CD4-positive, alpha-beta memory T cell (primary cell): ENCODE measurements around the gene FGB. TPM values are rescaled to one million over a fixed set of nuclear protein-coding genes. Genes with fewer than 3 reads are reported as not detected.
"Not testable (repeated sequence)": the region's sequence is repeated elsewhere in the genome, so short reads cannot be mapped to it uniquely, and the experiment has no call there.

ENCODE experiments used
- CTCF ChIA-PET: fragments of 350-600 bp; sonication (Branson Sonifier 250); formaldehyde crosslinking; loops from one replicate; lab custom pipeline; 2021; ENCODE audit warnings: inconsistent platforms; ENCODE audit not compliant: partially characterized antibody; lab: Charles Lee
- POLR2A ChIA-PET: fragments of 350-600 bp; sonication (Branson Sonifier 250); formaldehyde crosslinking; loops from one replicate; lab custom pipeline; 2021; ENCODE audit not compliant: partially characterized antibody; lab: Charles Lee
- DNase-seq, 5 donors: peaks; one replicate each; pipeline versions ENCODE4 v3.0.0 to v3.0.0-alpha.2; 2020 to 2022; ENCODE audit warnings: mixed read lengths in 1 of 5
- H3K27ac ChIP-seq: one replicate; pipeline ENCODE4 v1.7.0; 2013; ENCODE audit warnings: low read depth, low read length
- H3K27me3 ChIP-seq: 2 replicates; pipeline ENCODE4 v1.7.0; 2013; ENCODE audit warnings: mild to moderate bottlenecking, low read length, moderate library complexity; ENCODE audit not compliant: insufficient read depth
- H3K36me3 ChIP-seq: 2 replicates; pipeline ENCODE4 v1.7.0; 2013; ENCODE audit warnings: mild to moderate bottlenecking, low read length, moderate library complexity; ENCODE audit not compliant: insufficient read depth
- H3K4me1 ChIP-seq: 2 replicates; pipeline ENCODE4 v1.7.0; 2013; ENCODE audit warnings: mild to moderate bottlenecking, low read length, moderate library complexity; ENCODE audit not compliant: insufficient read depth
- H3K4me3 ChIP-seq, 2 donors: one replicate each; pipeline ENCODE4 v1.7.0; 2013; ENCODE audit warnings: low read length in 2 of 2, mild to moderate bottlenecking in 1 of 2
- H3K9me3 ChIP-seq, 2 donors: one replicate each; pipeline ENCODE4 v1.7.0; 2013; ENCODE audit warnings: low read length in 2 of 2, control low read depth in 1 of 2; ENCODE audit not compliant: control insufficient read depth in 1 of 2
- H3K27ac Mint-ChIP-seq, 7 donors: one replicate each; pipeline ENCODE4 v1.8.0; 2020 to 2021; ENCODE audit warnings: mixed read lengths in 7 of 7, mild to moderate bottlenecking in 6 of 7, inconsistent platforms in 3 of 7, moderate library complexity in 3 of 7
- H3K27me3 Mint-ChIP-seq, 2 donors: one replicate each; pipeline ENCODE4 v1.8.0; 2020 to 2021; ENCODE audit warnings: mixed read lengths in 2 of 2
- H3K36me3 Mint-ChIP-seq, 2 donors: one replicate each; pipeline ENCODE4 v1.8.0; 2020 to 2021; ENCODE audit warnings: mixed read lengths in 2 of 2, inconsistent platforms in 1 of 2, mild to moderate bottlenecking in 1 of 2
- H3K4me1 Mint-ChIP-seq, 4 donors: one replicate each; pipeline ENCODE4 v1.8.0; 2020 to 2021; ENCODE audit warnings: mixed read lengths in 4 of 4, mild to moderate bottlenecking in 1 of 4
- H3K4me3 Mint-ChIP-seq, 8 donors: one replicate each; pipeline ENCODE4 v1.8.0; 2020 to 2021; ENCODE audit warnings: mixed read lengths in 8 of 8, mild to moderate bottlenecking in 7 of 8, moderate library complexity in 6 of 8, inconsistent platforms in 3 of 8
- H3K9me3 Mint-ChIP-seq, 8 donors: one replicate each; pipeline ENCODE4 v1.8.0; 2020 to 2021; ENCODE audit warnings: mixed read lengths in 8 of 8, mild to moderate bottlenecking in 5 of 8, inconsistent platforms in 3 of 8, moderate library complexity in 1 of 8
- intact Hi-C: fragments of 100-400 bp; cut with micrococcal nuclease; formaldehyde crosslinking; loops from one replicate; pipeline ENCODE4 v1.15.1; 2023
- polyA plus RNA-seq, 2 donors: library from polyadenylated mRNA; unstranded; fragments of 300-500 nt; fragmentation: Illumina TruSeq; gene quantifications; one replicate each; pipeline ENCODE4 v1.2.3, GENCODE V29; 2021
- total RNA-seq, 2 experiments: library from RNA; stranded (reverse); gene quantifications; one replicate each; pipeline ENCODE4 v1.2.3, GENCODE V29; 2021

Gene FGB
- total and polyA plus RNA-seq, 4 experiments from 2014 or later = not detected

DNA sequence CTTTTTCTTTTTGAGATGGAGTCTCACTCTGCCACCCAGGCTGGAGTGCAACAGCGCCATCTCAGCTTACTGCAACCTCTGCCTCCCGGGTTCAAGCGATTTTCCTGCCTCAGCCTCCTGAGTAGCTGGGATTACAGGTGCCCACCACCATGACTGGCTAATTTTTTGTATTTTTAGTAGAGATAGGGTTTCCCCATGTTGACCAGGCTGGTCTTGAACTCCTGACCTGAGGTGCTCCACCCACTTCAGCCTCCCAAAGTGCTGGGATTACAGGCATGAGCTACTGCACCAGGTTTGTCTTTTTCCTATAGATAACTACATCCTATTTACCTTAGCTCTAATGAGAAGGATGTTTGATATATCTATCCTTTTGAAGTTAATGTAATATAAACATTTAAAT lies 31.5 kb downstream of the FGB start:
- H3K4me3 ChIP-seq, H3K9me3 Mint-ChIP-seq, DNase-seq, H3K4me3 Mint-ChIP-seq, H3K27me3 ChIP-seq, H3K9me3 ChIP-seq, H3K36me3 Mint-ChIP-seq, POLR2A ChIA-PET, H3K4me1 ChIP-seq, H3K27ac ChIP-seq, intact Hi-C loops, H3K27ac Mint-ChIP-seq, H3K4me1 Mint-ChIP-seq, H3K36me3 ChIP-seq: not testable (repeated sequence)
- CTCF ChIA-PET = interaction anchor here (1.0 to 1.1 kb wide), 2 partner anchors 8 to 26 kb away, joined by 3 read pairs; no protein-coding TSS in a partner anchor
- peaks cover 10% of the 10 kb centered on the region in 2 donors for H3K27me3 Mint-ChIP-seq

DNA sequence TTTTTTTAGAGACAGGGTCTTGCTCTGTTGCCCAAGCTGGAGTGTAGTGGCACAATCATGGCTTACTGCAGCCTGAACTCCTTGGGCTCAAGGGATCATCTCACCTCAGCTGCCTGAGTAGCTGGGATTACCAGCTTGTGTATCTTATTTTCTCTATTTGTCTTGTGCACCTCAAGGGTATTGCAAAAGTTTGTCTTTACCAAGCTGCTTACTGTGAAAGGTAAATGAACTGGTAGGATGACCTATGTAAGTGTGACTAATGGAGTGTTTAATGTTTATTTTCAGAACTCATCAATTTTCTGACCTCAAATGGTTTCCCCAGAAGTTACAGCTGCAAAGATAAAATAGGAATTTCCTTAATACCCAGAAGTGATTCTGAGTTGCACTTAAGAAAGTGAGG lies 33.0 kb downstream of the FGB start:
- Mint-ChIP-seq H3K9me3 (no peaks in the 10 kb centered on the region), H3K27me3 (peaks cover 9 to 10% of the 10 kb centered on the region in 2 donors), H3K27ac (no peak overlapping the region), H3K36me3 (no peaks in the 10 kb centered on the region), H3K4me3 (no peak overlapping the region), H3K4me1 (no peaks in the 10 kb centered on the region)
- H3K4me3 ChIP-seq = no peak overlapping the region
- no peaks in the 10 kb centered on the region for H3K27me3 ChIP-seq
- H3K27ac ChIP-seq = no peak overlapping the region
- H3K36me3 ChIP-seq = no peaks in the 10 kb centered on the region
- POLR2A ChIA-PET = no interaction called here
- intact Hi-C loops = no loop called here
- H3K9me3 ChIP-seq = no peaks in the 10 kb centered on the region
- DNase-seq = no peak
- CTCF ChIA-PET = no interaction called here
- no peaks in the 10 kb centered on the region for H3K4me1 ChIP-seq

DNA sequence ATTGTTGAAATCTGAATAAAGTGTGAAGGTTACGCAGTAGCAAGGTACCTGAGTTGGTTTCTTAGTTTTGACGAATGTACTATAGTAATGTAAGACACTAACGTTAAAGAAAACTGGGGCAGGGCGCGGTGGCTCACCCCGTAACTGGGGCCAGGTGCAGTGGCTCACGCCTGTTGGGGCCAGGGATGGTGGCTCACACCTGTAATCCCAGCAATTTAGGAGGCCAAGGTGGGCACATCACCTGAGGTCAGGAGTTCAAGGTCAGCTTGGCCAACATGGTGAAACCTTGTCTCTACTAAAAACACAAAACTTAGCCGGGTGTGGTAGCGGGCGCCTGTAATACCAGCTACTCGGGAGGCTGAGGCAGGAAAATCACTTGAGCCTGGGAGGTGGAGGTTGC lies 34.5 kb downstream of the FGB start:
- H3K27ac ChIP-seq, H3K27me3 ChIP-seq, H3K9me3 ChIP-seq, H3K4me1 Mint-ChIP-seq, H3K27ac Mint-ChIP-seq, DNase-seq, POLR2A ChIA-PET, H3K36me3 ChIP-seq, H3K9me3 Mint-ChIP-seq, H3K36me3 Mint-ChIP-seq, intact Hi-C loops, H3K4me3 ChIP-seq, H3K4me3 Mint-ChIP-seq, CTCF ChIA-PET, H3K4me1 ChIP-seq: not testable (repeated sequence)
- peaks cover 11 to 12% of the 10 kb centered on the region in 2 donors for H3K27me3 Mint-ChIP-seq

DNA sequence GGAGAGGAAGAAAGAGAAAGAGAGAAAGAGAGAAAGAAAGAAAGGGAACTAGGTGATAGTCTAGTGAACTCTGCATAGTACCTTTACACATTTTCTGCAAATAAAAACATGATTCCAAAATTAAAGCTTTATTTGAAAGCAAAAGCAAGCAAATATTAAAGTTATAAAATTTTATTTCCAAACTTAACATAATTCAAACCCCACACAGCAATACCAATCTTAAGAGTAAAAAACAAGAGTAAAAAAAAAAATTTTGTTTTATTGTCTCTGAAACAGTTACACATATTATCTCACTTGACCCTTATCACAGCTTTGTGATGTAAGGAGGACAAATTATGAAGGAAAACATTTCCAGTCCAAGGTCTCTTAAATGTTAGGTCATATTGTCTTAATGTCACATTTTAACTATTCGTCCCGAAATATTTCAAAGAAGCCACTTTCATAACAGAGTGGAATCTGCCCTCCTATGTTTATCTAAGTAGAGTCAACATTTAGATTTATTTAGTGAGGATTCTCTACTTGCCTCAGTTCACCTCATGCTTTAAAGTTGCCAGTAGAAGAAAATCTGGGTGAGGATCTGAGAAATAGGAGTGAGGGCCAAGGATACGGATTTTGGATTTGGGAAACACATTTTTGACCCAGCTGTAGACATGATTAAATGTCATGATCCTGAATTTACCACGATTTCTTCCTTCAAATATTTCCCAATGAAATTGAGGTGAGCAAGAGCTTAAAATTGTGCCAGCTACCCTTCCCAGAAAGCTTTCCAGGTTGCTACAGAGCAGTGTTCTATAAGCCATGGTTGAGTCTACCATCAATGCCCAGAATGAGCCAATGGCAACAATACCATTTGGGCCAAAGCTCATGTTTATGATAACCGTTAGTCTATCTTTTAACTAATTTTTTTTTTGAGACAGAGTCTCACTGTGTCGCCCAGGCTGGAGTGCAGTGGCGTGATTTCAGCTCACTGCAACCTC lies 35.3 kb downstream of the FGB start:
- ChIA-PET CTCF (interaction anchor here (1.1 kb wide), 1 partner anchor 47 kb away, joined by 3 read pairs; no protein-coding TSS in a partner anchor), POLR2A (no interaction called here)
- no peaks in the 10 kb centered on the region for H3K4me1 ChIP-seq
- H3K36me3 ChIP-seq = no peaks in the 10 kb centered on the region
- H3K4me3 ChIP-seq = no peak overlapping the region
- H3K27me3 Mint-ChIP-seq = peaks cover 8 to 15% of the 10 kb centered on the region in 2 donors
- H3K27ac ChIP-seq = no peak overlapping the region
- no peak overlapping the region for H3K27ac Mint-ChIP-seq
- H3K9me3 ChIP-seq = no peaks in the 10 kb centered on the region
- H3K4me3 Mint-ChIP-seq = no peak overlapping the region
- intact Hi-C loops = no loop called here
- H3K4me1 Mint-ChIP-seq = no peaks in the 10 kb centered on the region
- DNase-seq = no peak
- no peaks in the 10 kb centered on the region for H3K36me3 Mint-ChIP-seq
- no peaks in the 10 kb centered on the region for H3K27me3 ChIP-seq
- H3K9me3 Mint-ChIP-seq = no peaks in the 10 kb centered on the region

DNA sequence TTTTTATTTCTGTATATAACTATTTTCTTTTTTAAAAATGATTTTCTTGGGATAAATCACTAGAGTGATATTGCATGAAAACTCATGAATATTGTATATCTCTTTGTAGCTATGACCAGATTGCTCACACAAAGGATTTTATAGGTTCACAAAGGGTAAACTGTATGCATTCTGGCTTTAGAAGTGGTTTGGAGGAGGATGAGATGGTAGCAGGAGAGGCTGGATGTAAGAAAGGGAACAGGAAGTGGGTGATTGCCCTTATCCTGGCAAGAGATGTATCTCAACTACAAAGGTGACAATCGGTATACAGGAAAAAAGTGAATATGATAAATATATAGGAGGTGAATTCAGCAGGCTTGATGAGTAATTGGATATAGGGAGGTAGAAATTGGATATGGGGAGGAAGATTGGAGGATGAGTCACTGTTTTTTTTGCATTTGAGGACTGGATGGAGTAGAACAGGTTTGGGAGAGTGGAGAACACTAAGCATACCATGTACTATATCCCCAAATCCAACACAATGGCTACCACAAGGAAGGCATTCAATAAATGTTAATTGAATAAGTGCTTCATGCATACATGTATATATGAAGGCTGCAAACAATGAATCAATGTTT lies 39.7 kb downstream of the FGB start:
- H3K36me3 ChIP-seq = no peaks in the 10 kb centered on the region
- POLR2A ChIA-PET = no interaction called here
- CTCF ChIA-PET = interaction anchor here (0.7 kb wide), 1 partner anchor 43 kb away, joined by 3 read pairs; no protein-coding TSS in a partner anchor
- no peak for DNase-seq
- H3K4me1 ChIP-seq = no peaks in the 10 kb centered on the region
- no peak overlapping the region for H3K4me3 ChIP-seq
- Mint-ChIP-seq H3K36me3 (no peaks in the 10 kb centered on the region), H3K9me3 (no peaks in the 10 kb centered on the region), H3K27ac (no peak overlapping the region), H3K27me3 (peaks cover 15 to 17% of the 10 kb centered on the region in 2 donors), H3K4me3 (no peak overlapping the region), H3K4me1 (no peaks in the 10 kb centered on the region)
- no peaks in the 10 kb centered on the region for H3K27me3 ChIP-seq
- H3K27ac ChIP-seq = no peak overlapping the region
- no peaks in the 10 kb centered on the region for H3K9me3 ChIP-seq
- intact Hi-C loops = no loop called here

DNA sequence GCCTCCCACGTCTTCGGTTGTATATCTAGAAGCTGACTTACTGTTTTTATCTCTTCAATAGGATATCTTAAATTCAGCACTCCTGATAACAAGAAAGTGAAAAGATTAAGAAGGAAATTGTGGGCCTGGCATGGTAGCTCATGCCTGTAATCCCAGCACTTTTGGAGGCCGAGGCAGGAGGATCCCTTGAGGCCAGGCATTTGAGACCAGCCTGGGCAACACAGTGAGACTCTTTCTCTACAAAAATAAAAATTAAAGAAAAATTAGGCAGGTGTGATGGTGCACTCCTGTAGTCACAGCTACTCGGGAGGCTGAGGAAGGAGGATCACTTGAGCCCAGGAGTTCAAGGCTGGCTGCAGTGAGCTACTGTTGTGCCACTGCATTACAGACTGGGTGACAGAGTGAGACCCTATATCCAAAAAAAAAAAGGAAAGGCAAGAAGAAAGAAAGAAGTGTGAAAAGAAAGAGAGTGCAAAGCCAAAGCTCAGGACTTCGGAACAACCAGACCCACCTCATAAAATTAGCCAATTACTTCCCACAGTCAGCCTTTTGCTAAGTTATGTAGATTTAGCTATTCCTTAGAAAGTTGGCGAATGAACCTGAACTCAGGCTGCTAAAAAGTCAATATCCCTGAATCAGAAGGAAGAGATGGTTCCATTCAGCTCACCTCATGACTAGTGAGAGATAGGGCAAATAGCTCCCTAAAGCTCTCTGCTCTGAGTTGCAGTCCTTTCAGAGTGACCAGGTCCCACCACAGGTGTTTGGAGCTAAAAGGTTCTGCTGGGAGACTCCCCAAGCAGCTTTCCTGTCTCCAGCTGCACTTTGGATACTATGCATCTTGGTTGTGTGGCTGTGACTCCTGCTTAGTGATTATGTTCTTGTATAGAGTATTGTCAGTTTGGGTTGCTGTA lies 40.5 kb downstream of the FGB start:
- Mint-ChIP-seq H3K9me3 (no peaks in the 10 kb centered on the region), H3K36me3 (no peaks in the 10 kb centered on the region), H3K27me3 (peaks cover 14 to 16% of the 10 kb centered on the region in 2 donors), H3K4me3 (no peak overlapping the region), H3K27ac (no peak overlapping the region), H3K4me1 (no peaks in the 10 kb centered on the region)
- POLR2A ChIA-PET = no interaction called here
- DNase-seq = no peak
- Histone ChIP-seq H3K36me3 (no peaks in the 10 kb centered on the region), H3K4me1 (no peaks in the 10 kb centered on the region), H3K4me3 (no peak overlapping the region), H3K9me3 (no peaks in the 10 kb centered on the region), H3K27ac (no peak overlapping the region), H3K27me3 (no peaks in the 10 kb centered on the region)
- CTCF ChIA-PET = no interaction called here
- intact Hi-C loops = no loop called here
